ENCODE results near the gene ISY1.

DNA sequence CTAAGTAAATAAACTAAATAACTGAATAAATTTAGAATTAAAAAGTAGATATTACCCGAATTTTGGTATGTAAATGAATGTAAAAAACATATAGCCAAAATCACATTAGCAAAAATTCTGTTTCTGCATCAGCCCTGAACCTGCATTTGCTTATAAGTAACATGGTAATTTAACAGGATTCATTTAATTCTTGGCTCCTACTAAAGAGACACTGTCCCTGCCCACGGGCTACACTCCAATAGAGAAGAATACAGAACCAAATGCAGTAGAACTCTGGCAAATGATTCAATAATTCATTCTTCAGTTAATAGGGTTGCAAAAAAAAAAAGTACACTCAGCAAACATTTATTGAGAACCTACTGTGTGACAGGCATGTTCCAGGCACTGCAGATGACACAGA is 43.6 kb upstream of the ISY1 start:
- TF ChIP-seq YY1 (IDR thresholded peaks at IDR 0.05; ENCODE audit: insufficient read depth, insufficient read length) (no peak), ZNF274 (IDR thresholded peaks at IDR 0.05; ENCODE audit: low read depth, low read length) (no peak), SUZ12 (IDR thresholded peaks at IDR 0.05; ENCODE audit: extremely low read depth, insufficient read depth, insufficient read length) (no peak)
